Measurements from ENCODE around the gene LTBP1.
"Not testable (repeated sequence)": the region's sequence is repeated elsewhere in the genome, so short reads cannot be mapped to it uniquely, and the experiment has no call there.

The LTBP1 gene

GRCh38 chr2:33160191-33160590 is 213.4 kb downstream of the LTBP1 start:
- no peak for DNase-seq

GRCh38 chr2:33166287-33166881 is 219.6 kb downstream of the LTBP1 start:
- no peak for DNase-seq

GRCh38 chr2:33167622-33168245 is 221.0 kb downstream of the LTBP1 start:
- no peak for DNase-seq

GRCh38 chr2:33168425-33168824 is 221.7 kb downstream of the LTBP1 start:
- DNase-seq, result no peak

- no peak for DNase-seq
Observed at GRCh38 chr2:33168922-33169321, 222.2 kb downstream of the LTBP1 start.

GRCh38 chr2:33170251-33170650 is 223.5 kb downstream of the LTBP1 start:
- not testable (repeated sequence) for DNase-seq

GRCh38 chr2:33177627-33178026 is 230.9 kb downstream of the LTBP1 start:
- DNase-seq, result no peak

GRCh38 chr2:33178209-33178608 is 231.5 kb downstream of the LTBP1 start:
- DNase-seq, result no peak

- DNase-seq, result no peak
Observed at GRCh38 chr2:33180915-33181314, 234.2 kb downstream of the LTBP1 start.

- no peak for DNase-seq
Observed at GRCh38 chr2:33181466-33181865, 234.7 kb downstream of the LTBP1 start.

GRCh38 chr2:33184041-33184440 is 237.3 kb downstream of the LTBP1 start:
- no peak for DNase-seq

GRCh38 chr2:33186937-33187336 is 240.2 kb downstream of the LTBP1 start:
- DNase-seq, result no peak

- no peak for DNase-seq
Observed at GRCh38 chr2:33188799-33189198, 242.0 kb downstream of the LTBP1 start.

GRCh38 chr2:33190393-33190937 is 243.7 kb downstream of the LTBP1 start:
- DNase-seq, result no peak

- no peak for DNase-seq
Observed at GRCh38 chr2:33195891-33196290, 249.1 kb downstream of the LTBP1 start.

- DNase-seq, result no peak
Observed at GRCh38 chr2:33196700-33197099, 249.9 kb downstream of the LTBP1 start.

- DNase-seq, result no peak
Observed at GRCh38 chr2:33197198-33197938, 250.6 kb downstream of the LTBP1 start.

- no peak for DNase-seq
Observed at GRCh38 chr2:33202641-33203522, 256.1 kb downstream of the LTBP1 start.

GRCh38 chr2:33204945-33205344 is 258.2 kb downstream of the LTBP1 start:
- DNase-seq, result no peak

- DNase-seq, result no peak
Observed at GRCh38 chr2:33205693-33206434, 259.1 kb downstream of the LTBP1 start.

- no peak for DNase-seq
Observed at GRCh38 chr2:33207151-33207740, 260.5 kb downstream of the LTBP1 start.

- DNase-seq, result no peak
Observed at GRCh38 chr2:33208400-33208799, 261.6 kb downstream of the LTBP1 start.
